Measurements from ENCODE around the gene ATRIP.
A peak's percentile ranks its signal among the peaks of the same experiment; 100 is the strongest.
"Not testable (repeated sequence)": the region's sequence is repeated elsewhere in the genome, so short reads cannot be mapped to it uniquely, and the experiment has no call there.

The ATRIP gene

GRCh38 chr3:48446425-48447193 is at the start of gene ATRIP:
Gene ATRIP (plus strand): TSS chr3:48446737. CDS start chr3:48446846, 109 bp downstream.
- peak within 1 kb of the TSS; percentile 95 for H3K9ac ChIP-seq (ENCODE audit: low read depth, low read length)
- H3K9me3 ChIP-seq (ENCODE audit: insufficient read depth, low read depth, low read length) = no peaks in the 10 kb centered on the region
- no peaks in the 10 kb centered on the region for H3K27me3 ChIP-seq (ENCODE audit: insufficient read depth, low read length)
- H3K36me3 ChIP-seq (ENCODE audit: insufficient read depth, low read depth, low read length) = peaks cover 51% of the 10 kb centered on the region
- H3K27ac ChIP-seq (ENCODE audit: low read length) = no peak within 1 kb of the TSS
- peak within 1 kb of the TSS; percentile 99 for H3K4me3 ChIP-seq (ENCODE audit: low read length)
- H3K4me1 ChIP-seq (ENCODE audit: insufficient read depth, low read length) = peaks cover 6% of the 10 kb centered on the region

GRCh38 chr3:48397767-48398681 is 48.5 kb upstream of the ATRIP start:
- no peak overlapping the region for H3K4me3 ChIP-seq (ENCODE audit: low read length)
- H3K36me3 ChIP-seq (ENCODE audit: insufficient read depth, low read depth, low read length) = peaks cover 13% of the 10 kb centered on the region; the same call in 1 of the 2 replicates
- no peak overlapping the region for H3K9ac ChIP-seq (ENCODE audit: low read depth, low read length)
- no peaks in the 10 kb centered on the region for H3K27me3 ChIP-seq (ENCODE audit: insufficient read depth, low read length)
- H3K27ac ChIP-seq (ENCODE audit: low read length) = no peak overlapping the region
- H3K4me1 ChIP-seq (ENCODE audit: insufficient read depth, low read length) = no peaks in the 10 kb centered on the region
- no peaks in the 10 kb centered on the region for H3K9me3 ChIP-seq (ENCODE audit: insufficient read depth, low read depth, low read length)

GRCh38 chr3:48398701-48399386 is 47.7 kb upstream of the ATRIP start:
- H3K27ac ChIP-seq (ENCODE audit: low read length) = no peak overlapping the region
- H3K9ac ChIP-seq (ENCODE audit: low read depth, low read length) = no peak overlapping the region

DNA sequence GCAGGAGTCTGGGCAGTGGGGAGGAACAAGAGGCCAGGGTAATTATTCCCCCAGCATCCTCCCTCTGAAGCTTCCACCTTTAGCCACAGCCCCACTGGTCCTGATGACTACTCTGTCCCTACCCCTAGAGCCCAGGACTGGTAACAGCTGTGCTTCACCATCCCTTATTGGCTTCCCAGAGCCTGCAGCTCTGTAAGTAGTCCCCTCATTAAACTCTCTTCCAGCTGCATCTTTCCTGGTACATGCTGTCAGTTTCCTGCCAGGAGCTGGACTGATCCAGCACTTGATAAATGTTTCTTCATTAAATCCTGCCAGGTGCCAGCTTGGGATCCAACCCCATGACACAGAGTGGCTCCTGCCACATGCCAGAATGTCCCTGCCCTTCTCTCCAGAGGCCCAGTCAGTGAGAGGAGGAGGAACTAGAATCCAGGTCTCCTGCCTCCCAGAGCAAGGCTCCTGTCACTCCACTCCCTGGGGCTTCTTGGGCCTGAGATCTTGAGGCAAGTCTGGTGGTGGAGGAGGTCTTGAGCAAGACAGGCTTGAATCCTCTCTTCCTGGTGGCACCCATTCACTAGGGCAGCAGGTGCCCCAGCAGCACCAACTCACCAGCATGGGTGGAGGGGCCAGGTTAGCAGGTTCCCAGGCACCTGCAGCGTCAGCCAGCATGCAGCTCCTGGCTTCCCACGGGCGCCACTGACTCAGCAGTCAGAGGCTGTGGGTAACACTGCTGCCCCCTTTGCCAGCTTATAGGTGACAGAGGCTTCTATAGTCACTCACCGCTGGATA is 47.0 kb upstream of the ATRIP start:
- Histone ChIP-seq H3K9me3 (ENCODE audit: insufficient read depth, low read depth, low read length) (no peaks in the 10 kb centered on the region), H3K9ac (ENCODE audit: low read depth, low read length) (no peak overlapping the region), H3K36me3 (ENCODE audit: insufficient read depth, low read depth, low read length) (peaks cover 28% of the 10 kb centered on the region), H3K4me1 (ENCODE audit: insufficient read depth, low read length) (no peaks in the 10 kb centered on the region), H3K27me3 (ENCODE audit: insufficient read depth, low read length) (no peaks in the 10 kb centered on the region), H3K27ac (ENCODE audit: low read length) (no peak overlapping the region), H3K4me3 (ENCODE audit: low read length) (no peak overlapping the region)

More at GRCh38 chr3:48398701-48399386, 47.7 kb upstream of the ATRIP start:
- no peaks in the 10 kb centered on the region for H3K27me3 ChIP-seq (ENCODE audit: insufficient read depth, low read length)
- H3K9me3 ChIP-seq (ENCODE audit: insufficient read depth, low read depth, low read length) = no peaks in the 10 kb centered on the region
- no peak overlapping the region for H3K4me3 ChIP-seq (ENCODE audit: low read length)
- no peaks in the 10 kb centered on the region for H3K4me1 ChIP-seq (ENCODE audit: insufficient read depth, low read length)
- peaks cover 21% of the 10 kb centered on the region for H3K36me3 ChIP-seq (ENCODE audit: insufficient read depth, low read depth, low read length)

DNA sequence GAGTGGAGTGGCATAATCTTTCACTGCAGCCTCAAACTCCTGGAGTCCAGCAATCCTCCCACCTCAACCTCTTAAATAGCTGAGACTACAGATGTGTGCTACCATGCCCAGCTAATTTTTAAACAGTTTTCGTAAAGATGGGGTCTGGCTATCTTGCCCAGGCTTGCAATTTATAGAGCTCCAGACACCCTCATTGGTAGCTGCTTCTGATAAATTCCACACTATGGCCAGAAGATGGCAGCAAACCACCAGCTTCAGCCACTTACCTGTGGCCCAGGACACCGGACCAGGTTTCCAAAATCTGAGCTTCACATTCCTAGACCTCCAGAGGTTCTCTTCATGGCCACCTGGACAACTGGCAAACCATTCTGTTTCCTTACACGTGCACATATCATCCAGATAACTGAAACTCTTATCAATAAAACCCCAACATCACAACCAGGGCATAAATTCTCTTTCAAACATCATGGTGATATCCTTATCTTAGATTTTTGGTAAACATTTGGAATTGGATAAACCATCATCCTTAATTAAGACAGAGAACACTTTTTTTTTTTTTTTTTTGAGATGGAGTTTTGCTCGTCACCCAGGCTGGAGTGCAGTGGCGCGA is 45.6 kb upstream of the ATRIP start:
- no peaks in the 10 kb centered on the region for H3K9me3 ChIP-seq (ENCODE audit: insufficient read depth, low read depth, low read length)
- H3K9ac ChIP-seq (ENCODE audit: low read depth, low read length) = no peak overlapping the region
- no peak overlapping the region for H3K27ac ChIP-seq (ENCODE audit: low read length)
- H3K4me3 ChIP-seq (ENCODE audit: low read length) = no peak overlapping the region
- peaks cover 42% of the 10 kb centered on the region for H3K36me3 ChIP-seq (ENCODE audit: insufficient read depth, low read depth, low read length)
- no peaks in the 10 kb centered on the region for H3K4me1 ChIP-seq (ENCODE audit: insufficient read depth, low read length)
- H3K27me3 ChIP-seq (ENCODE audit: insufficient read depth, low read length) = no peaks in the 10 kb centered on the region

DNA sequence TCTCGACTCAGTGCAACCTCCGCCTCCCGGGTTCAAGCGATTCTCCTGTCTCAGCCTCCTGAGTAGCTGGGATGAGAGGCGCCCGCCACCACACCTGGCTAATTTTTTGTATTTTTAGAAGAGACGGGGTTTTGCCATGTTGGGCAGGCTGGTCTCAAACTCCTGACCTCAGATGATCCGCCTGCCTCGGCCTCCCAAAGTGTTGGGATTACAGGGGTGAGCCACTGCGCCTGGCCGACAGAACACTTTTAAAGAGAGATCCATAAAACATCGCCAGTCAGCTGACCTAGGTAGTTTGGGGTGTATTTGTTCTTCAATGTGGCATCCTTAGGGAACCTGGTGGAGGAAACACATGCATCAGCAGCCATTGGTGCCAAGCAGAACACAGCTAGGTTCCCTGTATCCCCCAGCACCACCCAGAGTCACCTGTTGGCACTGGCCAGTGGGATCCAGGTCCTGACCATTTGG is 45.1 kb upstream of the ATRIP start:
- H3K9ac ChIP-seq (ENCODE audit: low read depth, low read length); H3K27me3 ChIP-seq (ENCODE audit: insufficient read depth, low read length); H3K27ac ChIP-seq (ENCODE audit: low read length); H3K4me3 ChIP-seq (ENCODE audit: low read length); H3K9me3 ChIP-seq (ENCODE audit: insufficient read depth, low read depth, low read length); H3K4me1 ChIP-seq (ENCODE audit: insufficient read depth, low read length): not testable (repeated sequence)
- peaks cover 47% of the 10 kb centered on the region for H3K36me3 ChIP-seq (ENCODE audit: insufficient read depth, low read depth, low read length)

DNA sequence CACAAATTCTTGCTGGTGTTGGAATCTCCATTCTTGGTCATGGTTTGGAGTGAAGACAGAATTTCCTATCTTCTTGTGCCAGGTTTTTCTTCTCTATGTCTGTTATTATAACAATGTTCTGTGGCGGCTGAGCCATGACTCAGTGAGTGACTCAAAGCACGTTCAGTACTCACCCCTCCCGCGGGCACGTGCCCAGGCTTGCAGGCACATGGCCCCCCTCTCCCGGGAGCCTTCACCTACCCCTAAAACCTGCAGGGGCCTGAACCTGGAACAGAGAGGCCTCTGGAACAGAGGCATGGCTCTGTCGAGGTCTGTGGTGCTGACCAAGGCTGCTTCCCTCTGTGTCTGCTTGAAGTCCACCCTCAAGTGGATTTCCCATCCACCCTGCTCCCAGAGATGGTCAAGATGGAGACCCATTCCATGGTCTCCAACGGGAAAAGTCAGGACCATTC is 44.2 kb upstream of the ATRIP start:
- Histone ChIP-seq H3K4me1 (ENCODE audit: insufficient read depth, low read length) (no peaks in the 10 kb centered on the region), H3K4me3 (ENCODE audit: low read length) (no peak overlapping the region), H3K9me3 (ENCODE audit: insufficient read depth, low read depth, low read length) (no peaks in the 10 kb centered on the region), H3K27ac (ENCODE audit: low read length) (no peak overlapping the region), H3K36me3 (ENCODE audit: insufficient read depth, low read depth, low read length) (peaks cover 55% of the 10 kb centered on the region), H3K9ac (ENCODE audit: low read depth, low read length) (no peak overlapping the region), H3K27me3 (ENCODE audit: insufficient read depth, low read length) (no peaks in the 10 kb centered on the region)

- no peaks in the 10 kb centered on the region for H3K9me3 ChIP-seq (ENCODE audit: insufficient read depth, low read depth, low read length)
- no peak overlapping the region for H3K4me3 ChIP-seq (ENCODE audit: low read length)
- H3K9ac ChIP-seq (ENCODE audit: low read depth, low read length) = no peak overlapping the region
- H3K4me1 ChIP-seq (ENCODE audit: insufficient read depth, low read length) = no peaks in the 10 kb centered on the region
- H3K27ac ChIP-seq (ENCODE audit: low read length) = no peak overlapping the region
- H3K27me3 ChIP-seq (ENCODE audit: insufficient read depth, low read length) = no peaks in the 10 kb centered on the region
- peaks cover 61% of the 10 kb centered on the region for H3K36me3 ChIP-seq (ENCODE audit: insufficient read depth, low read depth, low read length)
Measured at GRCh38 chr3:48402907-48403306, 43.6 kb upstream of the ATRIP start.

- no peaks in the 10 kb centered on the region for H3K4me1 ChIP-seq (ENCODE audit: insufficient read depth, low read length)
- peaks cover 70% of the 10 kb centered on the region for H3K36me3 ChIP-seq (ENCODE audit: insufficient read depth, low read depth, low read length)
- H3K27ac ChIP-seq (ENCODE audit: low read length) = no peak overlapping the region
- H3K9me3 ChIP-seq (ENCODE audit: insufficient read depth, low read depth, low read length) = no peaks in the 10 kb centered on the region
- no peak overlapping the region for H3K9ac ChIP-seq (ENCODE audit: low read depth, low read length)
- H3K27me3 ChIP-seq (ENCODE audit: insufficient read depth, low read length) = no peaks in the 10 kb centered on the region
- H3K4me3 ChIP-seq (ENCODE audit: low read length) = no peak overlapping the region
Measured at GRCh38 chr3:48403533-48404439, 42.8 kb upstream of the ATRIP start.

Data from iPS-20b (cell line).